ENCODE results near the gene MAN2A1.
"Not testable (repeated sequence)": the region's sequence is repeated elsewhere in the genome, so short reads cannot be mapped to it uniquely, and the experiment has no call there.

MAN2A1 gene

DNA sequence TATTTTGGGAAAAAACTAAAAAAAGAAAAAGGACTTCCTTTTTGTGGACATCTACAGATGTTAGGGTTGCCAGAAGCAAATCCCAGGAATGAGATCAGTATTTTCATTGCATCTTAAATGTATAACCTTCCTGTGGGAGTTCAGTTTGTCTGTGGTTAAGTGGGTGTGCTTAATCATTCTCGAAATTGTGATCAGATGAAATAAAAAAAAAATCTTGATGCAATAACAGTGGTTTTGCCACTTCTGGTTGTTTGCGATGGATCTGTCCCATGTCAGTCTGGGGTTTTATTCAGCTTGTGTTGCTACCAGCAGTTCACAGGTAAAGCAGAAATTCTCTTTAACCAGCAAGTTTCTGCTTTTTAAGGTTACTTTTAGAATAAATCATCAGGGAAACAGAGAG lies 179.0 kb downstream of the MAN2A1 start:
- DNase-seq (ENCODE audit: low read depth), result peak; percentile 43

DNA sequence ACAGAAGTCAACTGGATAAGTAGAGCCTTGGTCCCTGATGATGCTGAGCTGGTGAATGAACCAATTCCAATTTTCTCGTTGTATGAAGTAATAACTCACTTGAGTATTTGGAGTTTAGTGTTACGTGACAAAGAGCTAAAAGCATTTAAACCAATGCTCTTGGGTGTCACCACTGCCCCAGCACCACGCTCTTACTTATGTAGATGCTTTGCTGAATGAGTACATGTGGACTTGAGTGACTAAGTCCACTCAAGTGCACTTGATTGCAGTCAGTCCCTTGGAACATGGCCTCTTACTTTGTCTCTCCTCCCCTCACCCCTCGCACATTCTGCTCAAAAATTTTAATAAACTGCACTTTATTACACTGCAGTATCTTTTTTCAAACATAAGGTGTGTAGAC lies 184.0 kb downstream of the MAN2A1 start:
- no peak for DNase-seq (ENCODE audit: low read depth)

DNA sequence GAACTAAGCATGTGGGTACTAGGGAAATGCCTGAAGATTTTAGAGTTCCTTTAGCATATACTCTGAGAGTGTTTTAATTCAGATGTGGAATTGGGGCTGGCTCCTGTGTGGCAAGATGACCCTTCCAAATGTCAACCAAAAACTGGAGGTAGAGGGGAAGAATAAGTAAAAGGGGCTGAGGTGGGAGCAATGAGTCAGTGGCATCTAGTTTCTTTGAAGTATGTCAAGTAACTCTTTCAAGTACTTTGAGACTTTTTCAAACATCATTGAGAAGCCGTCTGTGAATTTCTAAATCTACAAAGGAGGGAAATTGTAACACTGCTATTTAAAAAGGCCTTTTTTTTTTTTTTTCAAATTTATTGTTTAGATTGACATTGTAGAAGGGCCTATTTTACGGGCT lies 184.4 kb downstream of the MAN2A1 start:
- no peak for DNase-seq (ENCODE audit: low read depth)

DNA sequence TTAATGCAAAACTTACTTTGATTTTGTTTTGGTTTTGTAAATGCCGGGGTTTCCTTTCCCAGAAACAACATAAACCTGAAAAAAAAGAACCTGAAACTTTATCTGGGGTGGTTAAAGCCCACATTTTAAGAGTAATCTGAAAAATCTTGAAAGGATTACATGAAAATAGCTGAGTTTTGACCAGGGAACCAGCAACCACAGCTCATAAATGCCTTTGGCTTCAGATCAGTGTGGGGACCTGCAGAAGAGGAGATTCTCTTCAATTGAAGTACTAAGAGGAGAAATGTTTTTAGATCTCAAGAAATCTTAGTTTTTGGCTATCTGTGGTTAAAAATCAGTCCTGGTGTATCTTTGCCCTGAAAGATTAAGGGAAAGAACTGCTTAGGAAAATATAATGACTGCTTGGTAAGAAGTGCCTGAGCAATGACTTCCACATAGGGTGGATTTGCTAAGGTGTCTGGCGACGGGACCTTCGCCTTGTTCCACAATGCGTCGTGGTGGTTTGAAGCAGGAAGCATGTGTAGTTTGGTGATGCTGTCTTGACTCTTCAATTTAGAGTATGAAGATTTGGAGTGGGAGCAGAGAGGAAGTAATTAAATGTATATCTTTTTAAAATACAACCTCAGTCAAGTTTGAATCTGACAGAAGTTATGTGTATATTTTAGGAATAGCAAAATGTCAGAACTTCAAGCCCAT lies 186.5 kb downstream of the MAN2A1 start:
- no peak for DNase-seq (ENCODE audit: low read depth)

DNA sequence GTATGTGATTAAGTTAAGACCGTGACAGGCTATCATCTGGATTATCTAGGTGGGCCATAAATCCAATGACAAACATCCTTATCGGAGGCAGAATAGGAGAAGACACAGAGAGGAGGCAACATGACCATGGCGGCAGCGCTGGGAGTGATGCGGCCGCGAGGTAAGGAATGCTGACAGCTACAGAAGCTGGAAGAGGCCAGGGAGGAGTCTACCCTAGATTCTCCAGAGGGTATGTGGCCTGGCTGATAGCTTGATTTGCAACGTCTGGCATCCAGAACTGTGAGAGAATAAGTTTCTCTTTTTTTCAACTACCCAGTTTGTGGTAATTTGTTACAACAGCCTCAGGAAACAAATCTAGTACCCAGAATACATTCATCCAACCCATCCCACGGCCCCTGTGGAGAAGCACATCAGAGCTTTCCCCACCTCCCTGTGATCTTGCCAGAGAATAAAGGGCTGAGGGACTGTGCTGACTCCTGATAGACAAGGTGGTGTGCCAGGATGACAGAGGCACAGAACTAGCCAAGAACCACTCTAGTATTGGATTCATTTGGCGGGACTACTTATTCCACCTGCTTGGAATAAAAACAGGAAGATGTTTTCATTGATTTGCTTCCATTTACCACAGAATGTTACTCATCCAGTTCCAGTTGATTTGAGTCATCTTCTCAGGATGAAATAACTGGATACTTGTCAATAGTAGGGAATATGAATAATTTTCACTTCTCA lies 187.4 kb downstream of the MAN2A1 start:
- DNase-seq (ENCODE audit: low read depth), result peak; percentile 84

DNA sequence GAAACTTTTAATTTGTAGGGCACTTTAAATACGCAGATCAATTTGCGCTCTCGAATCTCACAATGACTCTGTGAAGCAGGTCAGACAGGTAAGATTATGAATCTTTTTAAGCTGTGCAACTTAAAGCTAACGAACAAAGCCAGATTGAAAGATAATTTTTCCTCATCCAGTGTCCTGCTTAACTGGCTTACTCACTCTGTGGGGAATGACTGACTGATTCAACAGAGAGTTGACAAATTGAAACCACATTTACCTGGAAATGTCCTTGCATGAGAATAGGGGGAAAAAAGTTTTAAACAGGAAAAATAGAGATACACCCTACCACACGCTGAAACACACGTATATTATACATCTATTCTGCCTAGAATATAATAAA lies 187.9 kb downstream of the MAN2A1 start:
- DNase-seq (ENCODE audit: low read depth), result peak; percentile 77

DNA sequence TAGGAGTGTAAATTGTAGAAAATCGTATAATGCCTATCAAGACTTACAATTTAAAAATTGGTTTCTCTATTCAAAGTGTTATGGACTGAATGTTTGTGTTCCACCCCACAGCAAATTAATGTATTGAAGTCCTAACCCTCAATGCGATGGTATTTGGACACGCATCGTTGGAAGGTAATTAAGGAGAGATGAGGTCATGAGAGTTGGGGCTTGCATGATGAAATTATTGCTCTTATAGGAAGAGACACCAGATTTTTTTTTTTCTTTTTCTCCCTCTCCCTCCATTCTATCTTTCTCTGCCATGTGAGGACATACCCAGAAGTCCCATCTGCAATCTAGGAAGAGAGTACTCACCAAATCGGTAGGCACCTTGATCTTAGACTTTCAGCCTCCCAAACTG lies 189.2 kb downstream of the MAN2A1 start:
- no peak for DNase-seq (ENCODE audit: low read depth)

DNA sequence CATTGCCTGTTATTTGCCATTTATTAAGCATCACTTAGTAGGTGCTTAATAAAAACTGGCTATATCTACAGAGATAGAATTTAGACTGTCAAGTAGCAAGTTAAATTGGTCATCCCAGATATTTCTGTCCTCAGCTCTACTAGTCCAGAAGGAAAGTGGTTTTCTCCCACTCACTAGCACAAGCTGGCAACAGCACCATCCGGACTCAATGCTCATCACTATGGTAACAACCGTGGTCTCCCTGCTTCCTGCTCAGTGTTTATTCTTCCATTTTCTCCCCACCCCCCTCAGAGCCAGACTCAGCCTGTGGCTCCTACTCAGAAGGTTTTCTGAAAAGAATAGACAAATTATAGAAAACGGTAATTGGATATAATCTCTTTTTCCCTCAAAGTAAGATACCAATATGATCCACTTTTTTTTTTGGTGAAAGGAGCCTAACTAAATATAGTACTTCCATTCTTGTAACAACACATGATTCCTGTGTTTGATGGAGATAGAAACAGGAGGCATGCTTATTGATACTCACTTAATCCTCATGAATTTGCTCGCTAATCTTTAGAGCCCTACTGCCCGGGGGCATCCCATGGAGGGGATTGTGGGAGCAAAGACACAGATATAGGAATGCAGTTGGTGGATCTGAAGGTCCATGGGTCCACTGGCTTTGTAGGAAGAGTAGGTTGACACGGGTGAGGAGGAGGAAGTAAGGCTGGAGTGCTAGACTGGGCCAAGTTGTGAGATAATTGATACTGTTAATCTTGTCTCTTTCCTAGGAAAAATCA lies 191.4 kb downstream of the MAN2A1 start:
- DNase-seq (ENCODE audit: low read depth), result no peak

DNA sequence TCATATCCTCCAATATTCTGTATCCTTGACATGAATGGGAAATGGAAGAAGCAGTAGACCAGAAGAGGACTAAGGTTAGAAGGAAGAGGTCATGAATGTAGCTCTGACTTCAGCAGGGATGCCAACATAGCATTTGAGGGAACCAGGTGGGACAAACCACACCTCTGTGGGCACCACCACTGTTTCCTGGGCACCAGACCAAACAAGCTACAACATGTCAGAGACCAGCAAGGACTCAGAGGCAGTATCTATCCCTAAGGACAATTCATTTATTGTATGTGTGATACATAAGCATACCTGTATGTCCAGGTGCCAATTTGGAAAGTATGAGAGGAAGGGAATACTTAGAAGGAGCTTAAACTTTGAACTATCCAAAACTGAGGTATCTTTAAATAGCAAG lies 192.8 kb downstream of the MAN2A1 start:
- no peak for DNase-seq (ENCODE audit: low read depth)

DNA sequence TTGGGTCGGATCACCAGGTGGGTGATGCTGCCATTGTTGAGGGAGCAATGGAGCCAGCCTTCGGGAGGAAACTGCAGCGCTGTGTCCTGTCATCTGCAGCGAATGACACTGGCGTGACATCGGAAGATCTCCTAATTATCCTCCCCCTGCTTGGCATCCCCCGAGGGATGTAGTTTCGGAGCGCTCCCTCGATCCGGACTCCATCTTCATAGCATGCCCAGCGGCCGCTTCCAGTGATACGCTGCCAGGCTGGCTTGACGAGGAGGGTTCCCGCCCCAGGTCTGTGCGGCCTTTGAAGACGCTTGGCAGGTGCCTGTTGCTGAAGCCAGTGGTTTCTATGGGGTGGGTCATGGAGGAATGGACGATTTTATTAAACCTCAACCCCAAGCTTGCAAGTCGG lies 194.9 kb downstream of the MAN2A1 start:
- no peak for DNase-seq (ENCODE audit: low read depth)

DNA sequence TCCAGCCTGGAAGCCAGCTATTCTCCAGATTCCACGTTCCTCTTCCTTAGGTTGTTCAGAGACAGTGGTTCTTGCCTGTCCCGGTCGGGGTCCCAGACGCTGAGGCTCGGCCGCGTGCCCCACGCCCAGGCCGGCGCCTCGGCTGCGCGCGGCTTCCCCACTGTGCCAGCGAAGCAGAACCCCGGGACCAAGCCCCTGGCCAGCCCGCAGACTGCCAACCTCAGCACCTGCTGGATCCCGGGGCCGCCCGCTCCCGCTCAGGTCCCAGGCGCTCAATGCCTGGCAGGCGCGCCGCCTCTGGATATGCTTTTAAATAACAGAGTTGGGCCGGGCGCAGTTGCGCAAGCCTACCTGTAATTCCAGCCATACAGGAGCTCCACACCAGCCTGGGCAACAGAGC lies 195.5 kb downstream of the MAN2A1 start:
- DNase-seq (ENCODE audit: low read depth), result no peak

DNA sequence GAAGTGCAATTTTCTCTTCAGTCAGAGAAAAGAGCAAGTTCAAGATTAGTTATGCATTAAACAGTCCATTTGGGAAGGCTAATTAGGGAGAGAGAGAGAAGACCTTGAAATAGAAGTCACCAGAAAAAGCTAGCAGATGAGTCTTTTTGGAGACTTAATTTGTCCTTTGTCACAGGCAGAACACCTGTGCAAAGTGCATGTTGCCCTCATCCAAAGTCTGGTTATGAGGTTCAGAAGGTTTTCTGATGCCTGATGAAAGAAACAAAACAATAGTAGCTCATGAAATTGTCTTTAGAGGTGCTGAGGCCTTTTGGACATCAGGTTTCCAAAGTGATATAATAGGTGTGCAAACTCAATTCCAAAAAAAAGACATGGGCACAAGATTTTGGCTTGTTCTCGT lies 199.3 kb downstream of the MAN2A1 start:
- no peak for DNase-seq (ENCODE audit: low read depth)

DNA sequence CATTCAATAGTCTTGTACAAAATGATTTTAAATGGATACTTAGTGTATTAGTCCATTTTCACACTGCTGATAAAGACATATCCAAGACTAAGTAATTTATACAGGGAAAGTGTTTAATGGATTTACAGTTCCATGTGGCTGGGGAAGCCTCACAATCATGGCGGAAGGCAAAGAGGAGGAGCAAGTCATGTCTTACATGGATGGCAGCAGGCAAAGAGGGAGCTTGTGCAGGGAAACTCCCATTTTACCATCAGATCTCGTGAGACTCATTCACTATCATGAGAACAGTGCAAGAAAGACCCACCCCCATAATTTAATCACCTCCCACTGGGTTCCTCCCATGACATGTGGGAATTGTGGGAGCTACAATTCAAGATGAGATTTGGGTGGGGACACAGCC lies 203.5 kb downstream of the MAN2A1 start:
- not testable (repeated sequence) for DNase-seq (ENCODE audit: low read depth)

DNA sequence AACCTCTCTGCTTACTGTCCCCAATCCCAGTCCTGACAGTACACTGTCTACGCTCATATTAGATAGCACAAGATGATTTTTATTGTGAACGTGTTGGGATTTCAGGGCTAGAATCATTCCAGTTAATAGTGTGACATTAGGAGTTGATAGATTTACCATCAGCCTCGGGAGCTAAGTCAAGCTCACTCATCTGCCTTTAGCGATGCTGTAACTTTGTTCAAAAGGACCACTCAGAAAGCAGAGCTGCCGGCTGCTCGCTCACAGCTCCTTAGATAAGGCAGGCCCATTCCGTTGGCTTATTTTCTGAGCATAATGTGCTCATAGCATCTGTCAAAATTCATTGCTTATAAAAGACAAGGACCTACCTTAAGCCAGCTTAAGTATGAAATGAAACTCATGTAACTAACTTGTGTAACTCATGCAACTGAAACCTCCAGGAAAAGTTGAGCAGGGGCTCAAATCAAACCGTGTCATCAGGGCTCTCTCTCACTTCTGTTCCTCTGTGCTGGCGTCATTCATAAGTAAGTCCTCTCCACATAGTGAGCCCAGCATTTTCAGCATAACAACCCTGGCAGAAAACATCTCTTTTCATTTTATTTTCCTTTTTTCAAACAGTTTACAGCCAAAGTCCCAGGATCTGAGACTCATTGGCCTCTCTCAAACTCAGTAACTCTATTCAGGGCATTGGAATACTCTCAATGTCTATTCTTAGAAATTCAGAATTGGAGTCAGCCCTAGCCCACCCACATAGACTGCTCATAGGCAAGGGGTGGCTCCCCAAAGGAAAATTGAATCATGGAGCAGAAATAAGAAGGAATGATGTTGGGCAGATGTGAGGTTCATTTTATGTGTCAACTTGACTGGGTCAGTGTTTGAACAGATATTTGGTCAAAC lies 208.8 kb downstream of the MAN2A1 start:
- no peak for DNase-seq (ENCODE audit: low read depth)

DNA sequence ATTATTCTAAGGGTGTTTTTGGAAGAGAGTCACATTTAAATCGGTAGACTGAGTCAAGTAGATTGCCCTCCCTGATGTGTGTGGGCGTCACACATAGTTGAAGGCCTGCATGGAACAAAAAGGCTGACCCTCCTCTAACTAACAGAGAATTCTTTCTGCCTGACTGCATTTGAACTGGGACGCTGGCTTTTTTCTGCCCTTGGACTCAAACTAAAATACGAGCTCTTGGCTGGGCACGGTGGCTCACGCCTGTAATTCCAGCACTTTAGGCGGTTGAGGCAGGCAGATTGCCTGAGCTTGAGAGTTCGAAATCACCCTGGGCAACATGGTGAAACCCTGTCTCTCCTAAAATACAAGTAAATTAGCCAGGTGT lies 209.4 kb downstream of the MAN2A1 start:
- no peak for DNase-seq (ENCODE audit: low read depth)

DNA sequence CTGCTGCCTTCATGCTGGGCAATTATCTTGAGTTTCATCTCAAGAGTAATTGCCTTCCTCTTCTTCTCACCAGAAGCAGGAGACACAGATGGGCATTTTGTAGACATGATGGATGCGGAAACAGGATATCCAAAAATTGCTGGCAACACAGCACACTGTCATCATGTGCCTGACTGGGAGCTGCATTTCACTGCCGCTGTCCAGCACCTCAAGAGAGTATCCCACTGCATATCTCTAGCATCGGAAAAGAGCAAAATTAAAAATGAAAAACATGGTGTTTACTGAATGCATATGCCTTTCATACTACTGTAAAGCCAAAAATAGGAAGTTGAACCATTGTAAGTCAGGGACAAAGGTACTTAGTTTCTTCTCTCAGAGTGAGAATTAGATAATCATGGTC lies 210.7 kb downstream of the MAN2A1 start:
- no peak for DNase-seq (ENCODE audit: low read depth)

DNA sequence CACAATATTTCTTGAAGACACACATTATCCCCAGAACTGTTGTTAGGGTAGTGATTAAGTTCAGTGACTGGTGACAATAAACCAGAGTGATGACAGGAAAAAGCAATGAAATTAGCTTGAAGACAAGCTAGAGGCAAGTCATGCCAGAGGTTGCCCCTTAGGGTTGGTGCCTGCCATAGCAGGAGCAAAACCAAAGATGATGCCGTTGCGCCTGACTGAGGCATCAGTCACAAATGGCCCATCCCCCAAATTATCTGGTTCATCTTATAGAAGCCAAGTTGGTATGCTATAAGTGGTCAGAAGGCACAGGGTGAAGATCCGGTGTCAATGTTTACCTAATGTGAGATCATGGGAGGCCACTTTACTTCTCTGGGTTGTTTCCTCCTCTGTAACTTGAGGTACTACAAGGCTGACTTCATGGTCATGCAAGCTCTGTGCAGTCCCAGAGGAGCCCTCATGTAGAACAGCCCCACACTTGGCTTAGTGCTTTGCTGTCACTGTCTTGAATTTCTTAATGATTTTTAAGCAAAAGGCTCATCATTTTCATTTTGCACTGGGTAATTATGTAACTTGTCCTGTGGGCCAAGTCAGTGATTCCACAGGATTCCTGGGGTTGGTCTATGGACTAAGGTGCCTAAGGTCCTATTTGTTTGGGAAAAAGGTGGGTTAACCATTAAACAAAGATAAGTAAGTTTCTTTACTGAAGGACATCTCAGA lies 211.3 kb downstream of the MAN2A1 start:
- no peak for DNase-seq (ENCODE audit: low read depth)

DNA sequence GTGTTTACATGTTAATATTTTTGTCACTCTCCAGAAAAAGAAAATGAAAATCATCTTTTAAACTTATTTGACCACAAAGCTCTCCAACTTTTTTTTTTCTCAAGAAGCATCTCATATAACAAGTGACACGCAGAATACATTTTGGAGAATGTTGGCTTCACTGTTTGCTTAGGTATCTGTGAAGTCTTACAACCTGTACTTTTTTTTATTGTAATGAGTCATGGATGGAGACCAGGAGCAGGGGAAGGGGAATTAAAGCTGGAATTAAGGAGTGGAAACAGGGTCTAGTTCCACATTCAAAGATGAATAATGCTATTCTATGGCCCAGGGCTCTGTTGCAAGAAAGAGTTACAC lies 211.9 kb downstream of the MAN2A1 start:
- no peak for DNase-seq (ENCODE audit: low read depth)

DNA sequence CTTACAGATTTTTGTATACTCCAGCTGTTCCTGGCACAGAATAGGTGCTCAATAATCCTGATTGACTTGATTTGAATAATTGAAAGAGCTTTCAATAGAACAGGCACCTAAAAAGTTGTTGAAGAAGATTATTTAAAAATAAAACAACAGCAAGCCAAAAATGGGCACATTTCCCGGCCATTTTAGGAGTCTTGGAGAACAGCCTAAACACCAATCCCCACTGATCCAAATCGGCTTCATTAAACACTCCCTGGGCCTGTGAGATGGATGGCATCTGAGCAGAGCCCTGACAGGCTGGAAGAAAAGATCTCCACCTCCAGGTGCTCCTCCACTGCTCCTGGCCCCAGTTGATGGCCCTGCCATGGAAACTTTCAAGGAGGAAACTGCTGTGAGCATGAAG lies 213.3 kb downstream of the MAN2A1 start:
- DNase-seq (ENCODE audit: low read depth), result no peak

DNA sequence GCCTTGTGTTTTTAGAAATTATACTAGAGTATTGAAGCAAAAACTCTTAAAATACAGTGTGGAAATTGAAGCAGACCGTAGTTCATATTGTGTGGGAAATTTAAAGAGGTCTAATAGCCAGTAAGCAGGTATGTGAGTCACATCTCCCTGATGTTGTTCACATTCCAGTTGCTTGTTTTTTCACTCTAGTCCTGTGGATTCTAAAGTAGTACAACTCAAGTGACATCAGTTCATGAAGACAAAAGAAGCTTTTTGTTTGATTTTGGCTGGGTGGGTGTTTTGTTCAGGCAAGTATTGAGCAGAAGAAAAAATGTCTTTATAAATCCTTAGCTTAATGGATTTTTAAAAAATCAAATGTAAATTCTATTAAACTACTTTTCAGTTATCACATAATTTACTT lies 216.2 kb downstream of the MAN2A1 start:
- DNase-seq (ENCODE audit: low read depth), result peak; percentile 19

DNA sequence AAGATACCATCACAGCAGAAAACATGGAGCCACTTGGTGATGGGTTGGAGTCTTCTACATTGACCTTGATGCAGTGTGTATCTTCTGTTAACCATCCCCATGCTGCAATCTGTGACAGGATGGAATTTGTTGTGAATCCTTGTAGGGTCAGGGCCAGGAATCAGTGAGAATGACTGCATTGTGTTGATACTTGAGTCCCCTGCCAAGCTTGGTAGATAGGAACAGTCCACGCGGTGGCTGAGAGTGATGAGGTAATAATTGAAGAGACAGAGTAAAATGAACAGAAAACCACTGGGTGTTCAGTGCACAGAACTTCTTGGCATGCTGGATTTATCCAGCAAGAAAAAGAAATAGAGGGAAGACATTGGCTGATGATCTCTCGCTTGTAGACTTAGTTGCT lies 217.5 kb downstream of the MAN2A1 start:
- no peak for DNase-seq (ENCODE audit: low read depth)

DNA sequence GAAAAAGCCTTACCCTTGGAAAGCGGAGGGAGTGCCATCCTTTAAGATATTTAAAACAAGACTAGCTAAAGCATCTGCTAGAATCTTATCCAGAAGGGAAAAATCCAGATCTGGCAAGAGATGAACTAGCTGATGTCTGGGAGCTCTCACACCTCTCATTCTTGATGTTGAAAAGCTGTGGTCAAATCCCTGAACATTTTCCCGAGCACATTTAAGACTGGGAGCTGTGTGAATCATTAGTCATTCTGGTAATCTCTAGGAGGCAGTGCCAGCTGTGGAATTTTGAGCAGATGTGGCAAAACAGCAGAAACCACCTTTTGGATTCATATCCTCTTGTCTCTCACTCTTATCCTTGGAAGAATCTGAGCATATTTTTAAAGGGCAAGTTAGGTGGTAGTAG lies 218.0 kb downstream of the MAN2A1 start:
- peak; percentile 65 for DNase-seq (ENCODE audit: low read depth)
